GM10266 (cell line): ENCODE results near the gene MRPL1.

Experiments used
- DNase-seq: peaks from one replicate; pipeline ENCODE4 v3.0.0; 2012; ENCODE audit errors: extremely low spot score
- TF ChIP-seq, protein P1 (sequence below): IDR thresholded peaks from 2 replicates; pipeline ENCODE4 v1.5.1; 2012; ENCODE audit warnings: mild to moderate bottlenecking, low read depth; ENCODE audit not compliant: control insufficient read depth, insufficient read depth; ENCODE audit errors: missing control alignments

Gene MRPL1

DNA sequence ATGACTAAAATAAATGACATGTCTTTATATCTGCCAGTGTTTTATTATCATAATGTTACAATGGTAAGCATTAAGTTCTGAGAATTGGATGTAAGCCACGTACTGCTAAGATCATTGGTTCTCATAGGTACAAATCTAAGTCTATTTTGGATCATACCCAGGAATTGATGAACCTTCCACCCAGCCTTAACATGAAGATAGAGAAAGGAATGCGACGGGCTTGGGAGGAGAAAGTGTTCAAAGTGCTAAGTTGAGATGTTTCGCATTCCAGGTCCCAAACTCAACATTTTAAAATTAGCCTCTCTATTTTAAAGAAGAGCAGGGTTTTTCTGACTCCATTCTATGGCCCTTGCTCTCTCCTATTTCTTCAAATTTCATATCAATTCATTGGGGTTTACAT is 139.6 kb downstream of the MRPL1 start:
- DNase-seq, result no peak
- TF ChIP-seq, protein P1, sequence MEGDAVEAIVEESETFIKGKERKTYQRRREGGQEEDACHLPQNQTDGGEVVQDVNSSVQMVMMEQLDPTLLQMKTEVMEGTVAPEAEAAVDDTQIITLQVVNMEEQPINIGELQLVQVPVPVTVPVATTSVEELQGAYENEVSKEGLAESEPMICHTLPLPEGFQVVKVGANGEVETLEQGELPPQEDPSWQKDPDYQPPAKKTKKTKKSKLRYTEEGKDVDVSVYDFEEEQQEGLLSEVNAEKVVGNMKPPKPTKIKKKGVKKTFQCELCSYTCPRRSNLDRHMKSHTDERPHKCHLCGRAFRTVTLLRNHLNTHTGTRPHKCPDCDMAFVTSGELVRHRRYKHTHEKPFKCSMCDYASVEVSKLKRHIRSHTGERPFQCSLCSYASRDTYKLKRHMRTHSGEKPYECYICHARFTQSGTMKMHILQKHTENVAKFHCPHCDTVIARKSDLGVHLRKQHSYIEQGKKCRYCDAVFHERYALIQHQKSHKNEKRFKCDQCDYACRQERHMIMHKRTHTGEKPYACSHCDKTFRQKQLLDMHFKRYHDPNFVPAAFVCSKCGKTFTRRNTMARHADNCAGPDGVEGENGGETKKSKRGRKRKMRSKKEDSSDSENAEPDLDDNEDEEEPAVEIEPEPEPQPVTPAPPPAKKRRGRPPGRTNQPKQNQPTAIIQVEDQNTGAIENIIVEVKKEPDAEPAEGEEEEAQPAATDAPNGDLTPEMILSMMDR, result no peak
